ENCODE data around the gene TENT4A. TPM values are rescaled to one million over a fixed set of nuclear protein-coding genes. Genes with fewer than 3 reads are reported as not detected.

The TENT4A gene
- total and polyA plus RNA-seq, 2 of the 4 experiments (the other 2 are of a cell fraction): 5.9 to 17.2 TPM

DNA sequence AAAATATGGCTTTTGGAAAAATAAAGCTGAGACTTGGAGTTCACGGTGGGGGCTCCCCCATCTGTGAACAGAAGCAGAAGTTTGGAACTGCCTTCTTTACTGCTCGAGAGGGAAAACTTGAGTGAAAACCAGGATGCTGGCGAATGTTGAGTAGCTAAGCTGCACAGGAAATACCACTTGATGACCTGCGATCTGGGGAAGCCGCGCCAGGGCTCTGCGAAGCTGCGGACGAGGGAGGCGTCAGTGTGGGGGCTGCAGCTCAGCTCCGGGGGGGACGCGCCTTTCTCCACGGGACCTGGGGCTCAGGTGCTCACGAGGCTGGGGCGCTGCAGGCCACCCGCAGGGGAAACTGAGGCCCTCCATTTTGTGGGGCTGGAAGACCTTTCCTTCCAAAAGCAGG lies 62.3 kb downstream of the TENT4A start:
- no peak overlapping the region for H4K91ac ChIP-seq (ENCODE audit: insufficient read depth, low read depth, low read length)
- no peak overlapping the region for H2BK5ac ChIP-seq (ENCODE audit: low read depth, low read length, poor library complexity, severe bottlenecking)
- no peak overlapping the region for H2AK5ac ChIP-seq (ENCODE audit: low read depth, low read length)
- no peak overlapping the region for H2BK120ac ChIP-seq (ENCODE audit: low read depth, low read length)
- ChIA-PET CTCF (interaction anchor here (0.6 to 1.5 kb wide), 2 partner anchors 13 to 158 kb away, joined by 3 to 4 read pairs; no protein-coding TSS in a partner anchor), POLR2A (ENCODE audit: unreplicated experiment) (no interaction called here)
- H3K23ac ChIP-seq (ENCODE audit: low read depth, low read length): no peak overlapping the region
- H4K5ac ChIP-seq (ENCODE audit: low read depth, low read length): no peak overlapping the region
- ATAC-seq (ENCODE audit: low read depth): 0 out of 2 replicates have a peak, but pooled peaks have one; percentile 24
- H3K14ac ChIP-seq (replicated peaks; ENCODE audit: low read depth, low read length): no peak overlapping the region
- H3K18ac ChIP-seq (ENCODE audit: low read depth, low read length): no peak overlapping the region
- TF ChIP-seq MAZ (IDR thresholded peaks at IDR 0.05; ENCODE audit: borderline replicate concordance, low read depth, low read length): no peak
- TF ChIP-seq, protein P1, sequence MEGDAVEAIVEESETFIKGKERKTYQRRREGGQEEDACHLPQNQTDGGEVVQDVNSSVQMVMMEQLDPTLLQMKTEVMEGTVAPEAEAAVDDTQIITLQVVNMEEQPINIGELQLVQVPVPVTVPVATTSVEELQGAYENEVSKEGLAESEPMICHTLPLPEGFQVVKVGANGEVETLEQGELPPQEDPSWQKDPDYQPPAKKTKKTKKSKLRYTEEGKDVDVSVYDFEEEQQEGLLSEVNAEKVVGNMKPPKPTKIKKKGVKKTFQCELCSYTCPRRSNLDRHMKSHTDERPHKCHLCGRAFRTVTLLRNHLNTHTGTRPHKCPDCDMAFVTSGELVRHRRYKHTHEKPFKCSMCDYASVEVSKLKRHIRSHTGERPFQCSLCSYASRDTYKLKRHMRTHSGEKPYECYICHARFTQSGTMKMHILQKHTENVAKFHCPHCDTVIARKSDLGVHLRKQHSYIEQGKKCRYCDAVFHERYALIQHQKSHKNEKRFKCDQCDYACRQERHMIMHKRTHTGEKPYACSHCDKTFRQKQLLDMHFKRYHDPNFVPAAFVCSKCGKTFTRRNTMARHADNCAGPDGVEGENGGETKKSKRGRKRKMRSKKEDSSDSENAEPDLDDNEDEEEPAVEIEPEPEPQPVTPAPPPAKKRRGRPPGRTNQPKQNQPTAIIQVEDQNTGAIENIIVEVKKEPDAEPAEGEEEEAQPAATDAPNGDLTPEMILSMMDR (conservative IDR thresholded peaks at IDR 0.05; ENCODE audit: low read depth, low read length): no peak
- no peak for TF ChIP-seq MAFK (IDR thresholded peaks at IDR 0.05; ENCODE audit: low read depth, low read length)
- no peak for TF ChIP-seq RAD21 (IDR thresholded peaks at IDR 0.05; ENCODE audit: low read length)
- TF ChIP-seq RCOR1 (IDR thresholded peaks at IDR 0.05; ENCODE audit: insufficient replicate concordance, low read length): no peak
- TF ChIP-seq, protein P2, sequence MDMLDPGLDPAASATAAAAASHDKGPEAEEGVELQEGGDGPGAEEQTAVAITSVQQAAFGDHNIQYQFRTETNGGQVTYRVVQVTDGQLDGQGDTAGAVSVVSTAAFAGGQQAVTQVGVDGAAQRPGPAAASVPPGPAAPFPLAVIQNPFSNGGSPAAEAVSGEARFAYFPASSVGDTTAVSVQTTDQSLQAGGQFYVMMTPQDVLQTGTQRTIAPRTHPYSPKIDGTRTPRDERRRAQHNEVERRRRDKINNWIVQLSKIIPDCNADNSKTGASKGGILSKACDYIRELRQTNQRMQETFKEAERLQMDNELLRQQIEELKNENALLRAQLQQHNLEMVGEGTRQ (IDR thresholded peaks at IDR 0.05; ENCODE audit: low read depth, low read length): no peak
- TF ChIP-seq BHLHE40 (IDR thresholded peaks at IDR 0.05; ENCODE audit: low read depth, low read length): no peak
- no peak for TF ChIP-seq SMC3 (IDR thresholded peaks at IDR 0.05; ENCODE audit: low read depth, low read length)
- TF ChIP-seq FOS (IDR thresholded peaks at IDR 0.05; ENCODE audit: low read depth, low read length): no peak
- no peak for TF ChIP-seq NFE2L2 (IDR thresholded peaks at IDR 0.05; ENCODE audit: low read depth, low read length)
- no peak for TF ChIP-seq MXI1 (IDR thresholded peaks at IDR 0.05; ENCODE audit: borderline replicate concordance, low read depth, low read length)
- TF ChIP-seq, protein P3, sequence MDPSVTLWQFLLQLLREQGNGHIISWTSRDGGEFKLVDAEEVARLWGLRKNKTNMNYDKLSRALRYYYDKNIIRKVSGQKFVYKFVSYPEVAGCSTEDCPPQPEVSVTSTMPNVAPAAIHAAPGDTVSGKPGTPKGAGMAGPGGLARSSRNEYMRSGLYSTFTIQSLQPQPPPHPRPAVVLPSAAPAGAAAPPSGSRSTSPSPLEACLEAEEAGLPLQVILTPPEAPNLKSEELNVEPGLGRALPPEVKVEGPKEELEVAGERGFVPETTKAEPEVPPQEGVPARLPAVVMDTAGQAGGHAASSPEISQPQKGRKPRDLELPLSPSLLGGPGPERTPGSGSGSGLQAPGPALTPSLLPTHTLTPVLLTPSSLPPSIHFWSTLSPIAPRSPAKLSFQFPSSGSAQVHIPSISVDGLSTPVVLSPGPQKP (IDR thresholded peaks at IDR 0.05; ENCODE audit: borderline replicate concordance, low read depth, low read length): no peak
- no peak for TF ChIP-seq POLR2A (IDR thresholded peaks at IDR 0.05; ENCODE audit: low read depth, low read length)
- no peak for TF ChIP-seq CEBPB (IDR thresholded peaks at IDR 0.05; ENCODE audit: low read depth, low read length)
- TF ChIP-seq CHD1 (IDR thresholded peaks at IDR 0.05; ENCODE audit: low read depth, low read length): no peak
- no peak for TF ChIP-seq RFX5 (IDR thresholded peaks at IDR 0.05; ENCODE audit: low read depth, low read length)
- in situ Hi-C loops (cut with MboI; ENCODE audit: low sequenced_read_pairs): no loop called here
- H2BK15ac ChIP-seq (ENCODE audit: low read depth, low read length): no peak overlapping the region
- no peak overlapping the region for H3K4ac ChIP-seq (ENCODE audit: low read depth, low read length)
- no peak overlapping the region for H4K8ac ChIP-seq (ENCODE audit: low read depth in 2 of 2, low read length in 2 of 2)
- H3K9ac ChIP-seq (ENCODE audit: low read depth, low read length): no peak overlapping the region
- H2BK20ac ChIP-seq (ENCODE audit: low read depth, low read length): no peak overlapping the region
- DNase-seq: no peak
- WGBS, 2 experiments (ENCODE audit: extremely low coverage in 2 of 2, insufficient read length in 1 of 2): 43% methylated on average over 9 of the region's 17 CpGs; no CpG with 5 or more reads in 1 of the 2 experiments
- no peak overlapping the region for H3K56ac ChIP-seq (ENCODE audit: extremely low read depth, insufficient read depth, low read length)
- no peak overlapping the region for H3K27ac ChIP-seq (ENCODE audit: insufficient read depth, low read length)
- no peak overlapping the region for H2AFZ ChIP-seq (replicated peaks; ENCODE audit: low read length, poor library complexity)
- dilution Hi-C loops (cut with HindIII; ENCODE audit: low sequenced_read_pairs, unreplicated experiment): no loop called here
- no TSS peak for BruUV-seq (replicated peaks)
- no peak overlapping the region for H2AK9ac ChIP-seq (replicated peaks; ENCODE audit: low read depth, low read length, poor library complexity)
- H3K9me3 ChIP-seq (ENCODE audit: control insufficient read depth, insufficient read depth, low read length): no peaks in the 10 kb centered on the region
- intact Hi-C loops (cut with micrococcal nuclease): no loop called here
- no peak overlapping the region for H3K4me3 ChIP-seq (ENCODE audit: insufficient read depth, low read depth, low read length)
- peaks cover 5% of the 10 kb centered on the region; the same call in 1 of the 2 replicates for H3K27me3 ChIP-seq (ENCODE audit: control insufficient read depth, insufficient read depth, low read length)
- H3K4me1 ChIP-seq (ENCODE audit: control insufficient read depth, insufficient read depth, low read length): no peaks in the 10 kb centered on the region
- no peaks in the 10 kb centered on the region for H3K79me1 ChIP-seq (ENCODE audit: low read depth in 1 of 2, low read length in 2 of 2)
- H4K20me1 ChIP-seq (ENCODE audit: insufficient read depth, low read length): no peaks in the 10 kb centered on the region
- H3K4me2 ChIP-seq (ENCODE audit: low read depth, low read length): no peak overlapping the region
- no peaks in the 10 kb centered on the region for H3K9me1 ChIP-seq (ENCODE audit: insufficient read depth, low read length)
- no peaks in the 10 kb centered on the region for H3K36me3 ChIP-seq (ENCODE audit: control insufficient read depth, insufficient read depth, low read length)
